PC-9 (cell line): Measurements from ENCODE around the gene GSC2. TPM values are rescaled to one million over a fixed set of nuclear protein-coding genes. Genes with fewer than 3 reads are reported as not detected.

Experiments
- BruUV-seq: library from RNA; stranded (reverse); fragments of 400-500 nt; replicated peaks from 2 replicates; lab custom pipeline; 2021; lab: Mats Ljungman, UMichigan
- CTCF ChIA-PET: fragments of 300-600 bp; sonication (Branson Sonifier 250); formaldehyde crosslinking; loops from one replicate; lab custom pipeline; 2022; ENCODE audit warnings: antibody characterized with exemption; lab: Charles Lee
- POLR2A ChIA-PET: fragments of 300-600 bp; sonication (Branson Sonifier 250); formaldehyde crosslinking; loops from one replicate; lab custom pipeline; 2022; ENCODE audit warnings: antibody characterized with exemption; ENCODE audit not compliant: unreplicated experiment; lab: Charles Lee
- DNase-seq, 2 experiments: peaks; one replicate each; pipeline versions ENCODE4 v3.0.0 to v3.0.0-alpha.2; 2015 to 2022; ENCODE audit warnings: mixed read lengths in 1 of 2
- H2AFZ ChIP-seq: fragments of 200-600 bp; sonication (generic); 2 replicates; pipeline ENCODE4 v1.8.1; 2017; ENCODE audit warnings: antibody characterized with exemption
- H3F3A ChIP-seq: fragments of 200-600 bp; sonication (generic); 2 replicates; pipeline ENCODE4 v1.8.1; 2017; ENCODE audit warnings: antibody characterized with exemption, mild to moderate bottlenecking, low read depth; ENCODE audit not compliant: insufficient read depth
- H3K27ac ChIP-seq: fragments of 200-600 bp; sonication (generic); 2 replicates; pipeline ENCODE4 v1.6.1; 2016; ENCODE audit warnings: mixed run types
- H3K27me3 ChIP-seq: fragments of 200-600 bp; sonication (generic); 2 replicates; pipeline ENCODE4 v1.6.1; 2016; ENCODE audit warnings: low read depth, mixed run types; ENCODE audit not compliant: insufficient read depth
- H3K36me3 ChIP-seq: fragments of 200-600 bp; sonication (generic); 2 replicates; pipeline ENCODE4 v1.6.1; 2016; ENCODE audit warnings: low read depth, mixed run types
- H3K4me1 ChIP-seq: fragments of 200-600 bp; sonication (generic); replicated peaks from 2 replicates; pipeline ENCODE4 v1.6.1; 2016; ENCODE audit warnings: mixed run types; ENCODE audit not compliant: insufficient read depth
- H3K4me2 ChIP-seq: fragments of 200-600 bp; sonication (generic); 2 replicates; pipeline ENCODE4 v1.6.1; 2017; ENCODE audit warnings: mixed run types
- H3K4me3 ChIP-seq: fragments of 200-600 bp; sonication (generic); 2 replicates; pipeline ENCODE4 v1.6.1; 2016; ENCODE audit warnings: mixed run types
- H3K79me2 ChIP-seq: fragments of 200-600 bp; sonication (generic); 2 replicates; pipeline ENCODE4 v1.6.1; 2017; ENCODE audit warnings: low read depth, mixed run types
- H3K9me2 ChIP-seq: fragments of 200-600 bp; sonication (generic); 2 replicates; pipeline ENCODE4 v1.8.1; 2017; ENCODE audit warnings: mild to moderate bottlenecking; ENCODE audit not compliant: insufficient read depth
- H3K9me3 ChIP-seq: fragments of 200-600 bp; sonication (generic); 2 replicates; pipeline ENCODE4 v1.8.1; 2016; ENCODE audit warnings: low read depth; ENCODE audit not compliant: insufficient read depth
- H4K20me1 ChIP-seq: fragments of 200-600 bp; sonication (generic); 2 replicates; pipeline ENCODE4 v1.8.1; 2017; ENCODE audit not compliant: insufficient read depth
- EZH2 ChIP-seq: fragments of 200-600 bp; sonication (generic); IDR thresholded peaks from 2 replicates; pipeline ENCODE4 v1.8.0; 2017; ENCODE audit warnings: antibody characterized with exemption, low read depth
- intact Hi-C: fragments of 100-400 bp; cut with micrococcal nuclease; formaldehyde crosslinking; loops from one replicate; pipeline ENCODE4 v1.10.0; 2022; ENCODE audit not compliant: unreplicated experiment
- total RNA-seq: library from RNA; stranded (reverse); gene quantifications from 2 replicates; pipeline ENCODE4 v1.2.3, GENCODE V29; 2021
- TF ChIP-seq, protein P1 (sequence below): fragments of 200-600 bp; sonication (generic); conservative IDR thresholded peaks from 2 replicates; pipeline ENCODE4 v1.6.1; 2017; ENCODE audit warnings: mixed run types, antibody characterized with exemption, mild to moderate bottlenecking, moderate library complexity

GSC2 gene
- total RNA-seq, 1 experiment from 2014 or later = not detected

DNA sequence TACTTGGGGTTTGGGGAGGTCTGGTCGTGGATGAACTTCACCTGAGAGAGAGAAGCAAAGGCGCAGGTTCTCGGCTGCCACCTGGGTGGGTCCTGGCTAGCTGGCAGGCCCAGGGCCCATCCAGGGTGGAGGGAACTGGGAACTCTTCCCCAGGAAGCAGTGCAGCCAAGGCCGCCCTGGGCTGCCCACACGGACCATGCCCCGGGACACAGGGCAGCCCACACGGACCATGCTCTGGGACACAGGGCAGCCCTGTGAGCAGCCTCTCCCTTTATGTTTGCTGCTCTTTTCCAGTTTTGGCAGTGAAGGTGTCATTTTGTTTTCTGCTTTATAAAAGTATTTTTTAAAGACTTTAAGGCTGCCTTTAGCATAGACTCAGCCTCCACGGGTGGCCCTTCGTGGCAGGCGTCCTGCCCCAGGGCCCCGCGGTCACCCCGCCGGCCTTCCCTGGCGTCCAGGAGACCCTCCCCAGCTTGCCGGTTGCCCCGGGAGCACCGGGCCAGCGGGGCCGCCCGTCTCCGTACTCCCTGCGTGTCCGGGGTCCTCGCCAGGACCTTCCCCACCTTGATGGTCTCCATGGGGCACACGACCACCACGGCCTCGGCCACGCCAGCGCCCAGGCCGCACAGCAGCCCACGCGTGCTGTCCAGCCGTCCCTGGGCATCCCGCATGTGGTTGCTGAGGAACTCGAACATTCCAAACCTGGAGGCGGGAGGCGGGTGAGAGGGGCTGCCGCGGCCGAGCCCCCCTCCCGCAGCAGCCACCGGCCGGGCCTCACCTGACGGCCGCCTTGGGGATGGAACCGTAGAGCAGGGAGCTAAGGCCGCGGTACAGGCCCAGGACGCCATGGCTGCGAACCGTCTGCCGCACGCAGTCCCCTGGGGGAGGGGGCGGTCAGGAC lies 27.3 kb upstream of the GSC2 start:
- H3K4me2 ChIP-seq = peak overlapping the region; percentile 91
- H3K9me3 ChIP-seq = no peaks in the 10 kb centered on the region
- peaks cover 34% of the 10 kb centered on the region for H3K4me1 ChIP-seq
- peak overlapping the region; percentile 88 for H3K4me3 ChIP-seq
- 0 out of 2 replicates have a peak, but pooled peaks cover 7% of the 10 kb centered on the region for H3K36me3 ChIP-seq
- ChIA-PET CTCF (no interaction called here), POLR2A (no interaction called here)
- H2AFZ ChIP-seq = peak overlapping the region; percentile 55; the same call in 1 of the 2 replicates
- peaks cover 55% of the 10 kb centered on the region for H3K79me2 ChIP-seq
- intact Hi-C loops = loop anchor here (2.0 to 5.0 kb wide), 4 partner anchors 113 to 301 kb away; partner anchors contain the start of genes CDC45, CLTCL1, MRPL40 and UFD1
- no peak for DNase-seq
- BruUV-seq = no TSS peak
- H3K9me2 ChIP-seq = no peaks in the 10 kb centered on the region
- H3F3A ChIP-seq = peaks cover 38% of the 10 kb centered on the region; the same call in 1 of the 2 replicates
- no peak for TF ChIP-seq EZH2
- TF ChIP-seq, protein P1, sequence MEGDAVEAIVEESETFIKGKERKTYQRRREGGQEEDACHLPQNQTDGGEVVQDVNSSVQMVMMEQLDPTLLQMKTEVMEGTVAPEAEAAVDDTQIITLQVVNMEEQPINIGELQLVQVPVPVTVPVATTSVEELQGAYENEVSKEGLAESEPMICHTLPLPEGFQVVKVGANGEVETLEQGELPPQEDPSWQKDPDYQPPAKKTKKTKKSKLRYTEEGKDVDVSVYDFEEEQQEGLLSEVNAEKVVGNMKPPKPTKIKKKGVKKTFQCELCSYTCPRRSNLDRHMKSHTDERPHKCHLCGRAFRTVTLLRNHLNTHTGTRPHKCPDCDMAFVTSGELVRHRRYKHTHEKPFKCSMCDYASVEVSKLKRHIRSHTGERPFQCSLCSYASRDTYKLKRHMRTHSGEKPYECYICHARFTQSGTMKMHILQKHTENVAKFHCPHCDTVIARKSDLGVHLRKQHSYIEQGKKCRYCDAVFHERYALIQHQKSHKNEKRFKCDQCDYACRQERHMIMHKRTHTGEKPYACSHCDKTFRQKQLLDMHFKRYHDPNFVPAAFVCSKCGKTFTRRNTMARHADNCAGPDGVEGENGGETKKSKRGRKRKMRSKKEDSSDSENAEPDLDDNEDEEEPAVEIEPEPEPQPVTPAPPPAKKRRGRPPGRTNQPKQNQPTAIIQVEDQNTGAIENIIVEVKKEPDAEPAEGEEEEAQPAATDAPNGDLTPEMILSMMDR = no peak
- peaks cover 37% of the 10 kb centered on the region for H4K20me1 ChIP-seq
- H3K27ac ChIP-seq = peak overlapping the region; percentile 23; the same call in 1 of the 2 replicates
- H3K27me3 ChIP-seq = no peaks in the 10 kb centered on the region

DNA sequence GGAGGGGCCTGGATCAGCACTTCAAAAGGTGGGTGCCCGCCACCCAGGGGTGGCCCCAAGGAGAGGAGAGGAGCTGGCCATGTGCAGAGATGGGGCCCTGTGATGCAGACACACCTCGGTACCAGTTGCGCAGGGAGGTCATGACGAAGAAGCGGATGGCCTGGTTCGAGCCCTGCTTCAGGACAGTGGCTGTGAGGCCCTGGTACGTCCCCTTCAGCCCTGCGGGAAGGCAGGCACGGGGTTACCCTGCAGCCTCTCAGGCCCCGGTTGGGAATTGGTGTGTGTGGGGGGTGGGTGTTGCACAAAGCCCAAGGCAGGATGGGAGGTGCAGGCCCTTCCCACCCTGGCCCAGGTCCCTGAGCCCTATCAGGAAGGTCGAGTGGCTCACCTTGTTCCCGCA lies 26.6 kb upstream of the GSC2 start:
- Histone ChIP-seq H3K27me3 (no peaks in the 10 kb centered on the region), H3K36me3 (0 out of 2 replicates have a peak, but pooled peaks cover 7% of the 10 kb centered on the region), H4K20me1 (peaks cover 41% of the 10 kb centered on the region), H3K4me2 (peak overlapping the region; percentile 91), H2AFZ (no peak overlapping the region), H3K9me3 (no peaks in the 10 kb centered on the region), H3K4me1 (peaks cover 35% of the 10 kb centered on the region), H3K4me3 (peak overlapping the region; percentile 88; the same call in 1 of the 2 replicates), H3F3A (peaks cover 38% of the 10 kb centered on the region; the same call in 1 of the 2 replicates), H3K9me2 (no peaks in the 10 kb centered on the region), H3K27ac (no peak overlapping the region), H3K79me2 (peaks cover 61% of the 10 kb centered on the region)
- intact Hi-C loops = loop anchor here (5.0 kb wide), 1 partner anchor 221 kb away; no protein-coding TSS in a partner anchor
- BruUV-seq = TSS peak; percentile 35
- POLR2A ChIA-PET = no interaction called here
- no peak for DNase-seq
- CTCF ChIA-PET = no interaction called here
- no peak for TF ChIP-seq EZH2

DNA sequence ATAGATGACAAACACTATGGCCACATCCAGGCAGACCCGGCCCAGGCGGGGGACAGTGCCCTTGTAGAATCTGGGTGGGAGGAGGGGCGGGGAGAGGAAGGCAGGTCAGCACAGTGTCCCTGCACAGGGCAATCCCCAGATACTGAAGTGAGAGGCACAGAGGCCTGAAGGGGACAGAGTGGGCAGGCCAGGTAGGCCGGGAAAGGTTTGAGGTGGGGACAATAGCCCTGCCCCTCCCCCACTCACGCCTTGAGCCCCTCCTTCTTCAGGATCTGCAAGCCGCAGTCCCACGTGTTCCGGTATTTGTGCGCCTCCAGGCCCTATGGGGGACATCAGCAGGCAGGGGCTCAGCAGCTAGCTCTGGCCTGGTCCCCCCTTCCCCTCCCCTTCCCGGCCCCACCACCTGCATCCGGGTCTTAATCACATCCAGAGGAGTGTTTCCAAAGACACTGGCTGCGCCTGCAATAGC lies 26.1 kb upstream of the GSC2 start:
- intact Hi-C loops = loop anchor here (5.0 kb wide), 1 partner anchor 221 kb away; no protein-coding TSS in a partner anchor

More for the DNA sequence above, 26.1 kb upstream of the GSC2 start:
- no peak for TF ChIP-seq EZH2
- TF ChIP-seq, protein P1 = no peak
- Histone ChIP-seq H4K20me1 (peaks cover 41% of the 10 kb centered on the region), H3K9me2 (no peaks in the 10 kb centered on the region), H3K79me2 (peaks cover 63% of the 10 kb centered on the region), H3K4me3 (no peak overlapping the region), H2AFZ (no peak overlapping the region), H3K27me3 (no peaks in the 10 kb centered on the region), H3K27ac (no peak overlapping the region), H3K4me1 (peaks cover 35% of the 10 kb centered on the region), H3K4me2 (no peak overlapping the region), H3F3A (peaks cover 38% of the 10 kb centered on the region; the same call in 1 of the 2 replicates), H3K9me3 (no peaks in the 10 kb centered on the region), H3K36me3 (0 out of 2 replicates have a peak, but pooled peaks cover 7% of the 10 kb centered on the region)
- no TSS peak for BruUV-seq
- no peak for DNase-seq
- ChIA-PET CTCF (no interaction called here), POLR2A (no interaction called here)
